T-helper 22 cell (primary cell): Measurements from ENCODE around the gene FIGNL2.
"Not testable (repeated sequence)": the region's sequence is repeated elsewhere in the genome, so short reads cannot be mapped to it uniquely, and the experiment has no call there.

Source experiments
- DNase-seq: peaks from one replicate; pipeline ENCODE4 v3.0.0-alpha.2; 2020; ENCODE audit warnings: low read depth

FIGNL2 gene

GRCh38 chr12:51834411-51834810 is 14.1 kb downstream of the FIGNL2 start:
- no peak for DNase-seq

GRCh38 chr12:51833448-51834227 is 14.9 kb downstream of the FIGNL2 start:
- DNase-seq, result no peak

GRCh38 chr12:51832354-51833107 is 16.0 kb downstream of the FIGNL2 start:
- no peak for DNase-seq

GRCh38 chr12:51831817-51832216 is 16.7 kb downstream of the FIGNL2 start:
- DNase-seq, result not testable (repeated sequence)

GRCh38 chr12:51829641-51830040 is 18.9 kb downstream of the FIGNL2 start:
- DNase-seq, result no peak

- DNase-seq, result no peak
These were observed 19.5 kb downstream of the FIGNL2 start for GRCh38 chr12:51829011-51829481.

- no peak for DNase-seq
These were observed 20.3 kb downstream of the FIGNL2 start for GRCh38 chr12:51827925-51828818.

GRCh38 chr12:51826881-51827280 is 21.6 kb downstream of the FIGNL2 start:
- DNase-seq, result no peak

- no peak for DNase-seq
These were observed 23.3 kb downstream of the FIGNL2 start for GRCh38 chr12:51825216-51825615.

- DNase-seq, result no peak
These were observed 24.5 kb downstream of the FIGNL2 start for GRCh38 chr12:51823875-51824565.

GRCh38 chr12:51822956-51823355 is 25.6 kb downstream of the FIGNL2 start:
- no peak for DNase-seq

GRCh38 chr12:51822261-51822616 is 26.3 kb downstream of the FIGNL2 start:
- DNase-seq, result no peak

- DNase-seq, result no peak
These were observed 26.9 kb downstream of the FIGNL2 start for GRCh38 chr12:51821440-51822260.

- DNase-seq, result peak; percentile 56
These were observed 27.7 kb downstream of the FIGNL2 start for GRCh38 chr12:51820526-51821439.

GRCh38 chr12:51819736-51820525 is 28.6 kb downstream of the FIGNL2 start:
- DNase-seq, result no peak

GRCh38 chr12:51818566-51819300 is 29.8 kb downstream of the FIGNL2 start:
- DNase-seq, result no peak

- no peak for DNase-seq
These were observed 30.4 kb downstream of the FIGNL2 start for GRCh38 chr12:51818086-51818485.
